NT2/D1 (cell line): Measurements from ENCODE around the gene SURF6.
"Not testable (repeated sequence)": the region's sequence is repeated elsewhere in the genome, so short reads cannot be mapped to it uniquely, and the experiment has no call there.

Experiments
- DNase-seq: peaks from one replicate; pipeline ENCODE4 v3.0.0-alpha.2; 2011; ENCODE audit warnings: low read depth, low spot score
- H3K27me3 ChIP-seq: 2 replicates; pipeline ENCODE4 v1.6.0; 2011; ENCODE audit warnings: mild to moderate bottlenecking; ENCODE audit not compliant: insufficient read length, insufficient read depth
- H3K36me3 ChIP-seq: 2 replicates; pipeline ENCODE4 v1.6.1; 2011; ENCODE audit warnings: mild to moderate bottlenecking, low read length, mixed read lengths; ENCODE audit not compliant: insufficient read depth, insufficient read length
- H3K4me1 ChIP-seq: 2 replicates; pipeline ENCODE4 v1.5.1; 2011; ENCODE audit not compliant: insufficient read depth, insufficient read length
- H3K4me3 ChIP-seq: 2 replicates; pipeline ENCODE4 v1.5.1; 2011; ENCODE audit warnings: low read depth; ENCODE audit not compliant: insufficient read length
- H3K9ac ChIP-seq: 2 replicates; pipeline ENCODE4 v1.6.0; 2011; ENCODE audit warnings: low read depth; ENCODE audit not compliant: insufficient read length
- H3K9me3 ChIP-seq: 2 replicates; pipeline ENCODE4 v1.5.1; 2011; ENCODE audit warnings: mild to moderate bottlenecking, low read length; ENCODE audit not compliant: insufficient read depth
- SUZ12 ChIP-seq: IDR thresholded peaks from 2 replicates; pipeline ENCODE4 v1.6.1; 2011; ENCODE audit not compliant: insufficient read length, insufficient read depth; ENCODE audit errors: extremely low read depth
- YY1 ChIP-seq: IDR thresholded peaks from 2 replicates; pipeline ENCODE4 v1.6.1; 2011; ENCODE audit not compliant: insufficient read length, insufficient read depth
- ZNF274 ChIP-seq: IDR thresholded peaks from 2 replicates; pipeline ENCODE4 v1.6.1; 2011; ENCODE audit warnings: mild to moderate bottlenecking, low read depth, low read length

Gene SURF6

DNA sequence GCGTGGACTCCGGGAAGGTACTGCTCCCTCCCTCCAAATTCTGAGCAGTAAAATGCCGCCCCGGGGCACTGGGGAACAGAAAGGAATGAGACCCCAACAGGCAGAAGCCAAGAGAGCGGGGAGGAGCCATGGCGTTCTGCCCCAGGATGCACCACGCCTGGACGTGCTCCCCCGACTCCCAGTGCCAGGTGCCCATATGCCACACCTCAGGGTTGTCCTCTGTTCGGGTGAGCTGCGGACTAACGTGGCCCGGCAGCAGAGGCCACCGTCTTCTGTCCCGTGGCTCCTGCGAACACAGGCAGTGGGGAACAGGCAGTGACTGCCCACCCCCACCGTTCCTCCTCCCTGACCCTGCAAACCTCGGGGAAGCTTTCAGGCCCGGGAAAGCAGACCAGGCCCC lies 4.8 kb downstream of the SURF6 start:
- Histone ChIP-seq H3K9me3 (peaks cover 3% of the 10 kb centered on the region; the same call in 1 of the 2 replicates), H3K27me3 (no peaks in the 10 kb centered on the region), H3K36me3 (peaks cover 51% of the 10 kb centered on the region), H3K4me1 (peaks cover 13% of the 10 kb centered on the region), H3K9ac (no peak overlapping the region), H3K4me3 (no peak overlapping the region)
- DNase-seq: no peak
- TF ChIP-seq YY1: no peak
- no peak for TF ChIP-seq ZNF274
- TF ChIP-seq SUZ12: no peak

DNA sequence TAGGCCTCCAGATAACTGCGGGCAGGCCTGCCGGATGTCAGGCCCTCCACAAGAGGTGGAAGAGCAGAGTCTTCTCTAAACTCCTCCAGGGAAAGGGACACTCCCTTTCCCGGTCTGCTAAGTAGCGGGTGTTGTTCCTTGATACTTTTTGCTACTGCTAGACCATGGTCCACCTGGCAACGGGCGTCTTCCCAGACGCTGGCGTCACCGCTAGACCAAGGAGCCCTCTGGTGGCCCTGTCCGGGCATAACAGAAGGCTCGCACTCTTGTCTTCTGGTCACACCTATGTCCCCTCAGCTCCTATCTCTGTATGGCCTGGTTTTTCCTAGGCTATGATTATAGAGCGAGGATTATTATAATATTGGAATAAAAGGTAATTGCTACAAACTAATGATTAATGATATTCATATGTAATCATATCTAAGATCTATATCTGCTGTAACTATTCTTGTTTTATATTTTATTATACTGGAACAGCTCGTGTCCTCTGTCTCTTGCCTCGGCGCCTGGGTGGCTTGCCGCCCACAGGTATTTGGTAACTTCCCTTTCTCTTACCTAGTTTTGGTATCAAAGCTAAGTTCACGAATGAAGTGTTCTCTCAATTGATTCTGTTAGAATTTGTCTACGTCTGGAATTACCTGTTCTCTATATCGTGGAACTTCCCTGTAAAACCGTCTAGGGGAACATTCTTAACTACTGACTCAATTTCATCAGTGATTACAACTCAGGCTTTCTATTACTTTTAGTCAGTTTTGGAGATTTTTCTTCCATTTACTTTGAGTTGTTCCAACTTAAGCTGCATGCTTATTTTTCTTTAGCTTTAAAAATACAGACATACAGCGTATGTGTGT lies 6.5 kb downstream of the SURF6 start:
- not testable (repeated sequence) for H3K9me3 ChIP-seq, H3K9ac ChIP-seq, DNase-seq, H3K4me3 ChIP-seq, H3K27me3 ChIP-seq
- peaks cover 13% of the 10 kb centered on the region for H3K4me1 ChIP-seq
- H3K36me3 ChIP-seq: peaks cover 47% of the 10 kb centered on the region

DNA sequence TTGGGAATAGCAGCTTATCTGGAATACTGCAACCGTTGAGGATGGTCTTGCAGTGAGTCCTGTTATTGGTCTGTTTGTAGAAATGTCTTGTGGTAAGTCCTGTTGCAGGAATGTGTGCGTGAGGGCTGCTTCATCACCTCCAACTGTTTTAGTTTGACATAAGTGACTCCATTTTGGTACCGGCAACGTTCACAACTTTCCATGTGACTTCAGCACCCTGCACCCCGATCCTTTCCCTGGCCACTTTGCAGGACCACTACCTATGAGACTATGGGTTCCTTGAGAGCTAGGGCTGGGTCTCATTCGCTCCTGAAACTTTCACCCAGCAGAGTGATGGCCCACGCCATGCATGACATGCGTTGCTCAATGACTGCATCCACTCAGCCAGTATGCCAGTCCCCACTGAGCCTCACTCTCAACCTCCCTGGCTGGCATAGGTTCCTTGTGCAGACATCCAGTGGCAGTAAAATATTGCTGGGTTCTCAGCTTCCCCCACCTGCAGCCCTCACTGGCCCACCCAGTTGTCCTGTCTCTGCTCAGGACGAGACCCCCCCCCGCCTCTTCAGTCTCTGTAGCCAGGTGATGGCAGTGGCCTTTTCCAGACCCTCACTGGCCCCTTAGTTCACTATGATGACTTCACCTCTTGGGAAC lies 8.0 kb downstream of the SURF6 start:
- Histone ChIP-seq H3K27me3 (no peaks in the 10 kb centered on the region), H3K4me1 (peaks cover 1% of the 10 kb centered on the region), H3K4me3 (no peak overlapping the region), H3K9ac (no peak overlapping the region), H3K9me3 (peaks cover 11% of the 10 kb centered on the region; the same call in 1 of the 2 replicates), H3K36me3 (peaks cover 31% of the 10 kb centered on the region)
- no peak for DNase-seq
- TF ChIP-seq YY1 (no peak), ZNF274 (no peak), SUZ12 (no peak)

DNA sequence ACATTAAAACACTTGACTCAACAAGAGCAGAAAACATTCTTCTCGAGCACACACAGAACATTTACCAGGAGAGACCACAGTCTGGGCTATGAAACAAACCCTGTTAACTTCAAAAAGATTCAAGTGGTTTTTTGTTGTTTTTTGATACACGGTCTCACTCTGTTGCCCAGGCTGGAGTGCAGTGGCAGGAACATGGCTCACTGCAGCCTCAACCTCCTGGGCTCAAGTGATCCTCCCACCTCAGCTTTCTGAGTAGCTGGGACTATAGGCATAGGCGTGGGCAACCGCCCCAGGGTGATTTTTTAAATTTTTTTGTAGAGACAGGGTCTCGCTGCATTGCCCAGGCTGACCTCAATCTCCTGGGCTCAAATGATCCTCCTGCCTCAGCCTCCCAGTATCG lies 9.0 kb downstream of the SURF6 start:
- H3K27me3 ChIP-seq, H3K4me3 ChIP-seq, H3K4me1 ChIP-seq, H3K9ac ChIP-seq, DNase-seq: not testable (repeated sequence)
- H3K9me3 ChIP-seq: peaks cover 11% of the 10 kb centered on the region; the same call in 1 of the 2 replicates
- H3K36me3 ChIP-seq: peaks cover 22% of the 10 kb centered on the region

DNA sequence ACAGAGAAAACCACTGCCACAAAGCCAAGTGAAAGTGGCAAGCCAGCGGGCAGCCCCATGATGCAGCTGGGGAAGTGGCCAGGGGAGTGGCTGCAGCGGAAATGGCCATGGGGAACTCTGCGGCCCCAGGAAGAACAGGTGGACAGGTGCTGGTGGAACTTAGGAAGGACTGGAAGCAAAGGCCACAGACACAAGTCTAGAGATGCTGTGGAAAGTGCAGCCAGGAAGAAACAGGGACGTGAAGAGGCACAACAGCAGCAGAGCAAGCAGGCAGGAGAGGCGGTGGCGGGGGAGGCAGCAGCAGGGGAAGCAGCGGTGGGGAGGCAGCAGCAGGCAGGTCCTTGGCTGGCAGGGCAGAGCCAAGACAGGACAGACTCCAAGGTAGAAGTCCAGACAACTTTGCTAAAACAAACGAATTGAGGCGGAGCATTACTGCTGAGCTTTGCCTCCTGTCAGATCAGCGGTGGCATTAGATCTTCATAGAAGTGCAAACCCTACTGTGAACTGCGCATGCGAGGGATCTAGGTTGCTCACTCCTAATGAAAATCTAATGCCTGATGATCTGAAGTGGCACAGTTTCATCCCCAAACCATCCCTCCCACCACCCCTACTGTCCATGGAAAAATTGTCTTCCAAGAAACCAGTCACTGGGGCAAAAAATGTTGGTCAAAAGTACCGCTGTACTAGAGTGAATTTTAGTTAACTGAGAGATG lies 11.8 kb downstream of the SURF6 start:
- peaks cover 11% of the 10 kb centered on the region; the same call in 1 of the 2 replicates for H3K9me3 ChIP-seq
- no peak for DNase-seq
- no peaks in the 10 kb centered on the region for H3K36me3 ChIP-seq
- H3K27me3 ChIP-seq: no peaks in the 10 kb centered on the region
- H3K4me3 ChIP-seq: no peak overlapping the region
- no peak for TF ChIP-seq ZNF274
- no peak for TF ChIP-seq YY1
- TF ChIP-seq SUZ12: no peak
- H3K9ac ChIP-seq: no peak overlapping the region
- peaks cover 4% of the 10 kb centered on the region for H3K4me1 ChIP-seq

DNA sequence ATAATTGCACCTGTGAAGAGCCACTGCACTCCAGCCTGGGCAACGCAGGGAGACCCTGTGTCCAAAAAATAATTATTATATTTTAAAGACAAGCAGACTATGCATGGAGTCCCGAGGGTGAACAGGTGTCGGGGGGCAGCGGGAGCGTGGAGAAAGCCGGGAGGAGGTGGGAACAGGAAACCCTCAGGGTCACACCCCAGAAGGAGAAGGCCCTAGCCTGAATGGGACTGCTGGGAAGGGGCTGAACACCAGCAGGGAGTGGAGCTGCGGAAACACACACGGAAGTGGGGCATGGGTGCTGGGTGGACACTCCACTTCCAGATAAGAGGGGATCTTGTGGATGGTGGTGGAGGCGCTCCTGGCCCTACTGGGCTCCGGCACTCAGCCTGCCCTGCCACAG lies 12.8 kb downstream of the SURF6 start:
- Histone ChIP-seq H3K9me3 (peaks cover 11% of the 10 kb centered on the region; the same call in 1 of the 2 replicates), H3K4me1 (peaks cover 4% of the 10 kb centered on the region), H3K4me3 (no peak overlapping the region), H3K27me3 (no peaks in the 10 kb centered on the region), H3K36me3 (no peaks in the 10 kb centered on the region), H3K9ac (no peak overlapping the region)
- TF ChIP-seq SUZ12 (no peak), ZNF274 (no peak), YY1 (no peak)
- DNase-seq: no peak

DNA sequence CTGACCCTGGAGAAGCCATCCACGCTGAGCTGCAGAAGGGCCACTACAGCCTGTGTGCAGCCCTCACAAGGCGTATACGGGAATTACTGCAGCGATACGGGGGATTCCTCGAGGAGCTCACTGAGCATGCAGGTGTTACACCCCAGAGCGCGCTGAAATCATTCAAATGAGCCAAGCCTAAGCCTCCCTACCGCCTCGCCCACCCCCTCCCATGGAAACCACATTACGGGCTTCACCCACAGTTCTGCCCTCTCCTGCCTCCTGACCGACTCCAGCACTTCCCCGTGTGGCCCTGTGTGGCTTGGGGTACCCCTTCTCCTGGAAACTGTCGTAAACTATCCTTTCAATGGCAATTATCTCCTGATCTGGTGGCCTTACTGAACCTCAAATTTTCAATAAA lies 13.3 kb downstream of the SURF6 start:
- no peaks in the 10 kb centered on the region for H3K36me3 ChIP-seq
- TF ChIP-seq ZNF274 (no peak), YY1 (no peak), SUZ12 (no peak)
- no peak overlapping the region for H3K9ac ChIP-seq
- no peaks in the 10 kb centered on the region for H3K27me3 ChIP-seq
- peaks cover 8% of the 10 kb centered on the region; the same call in 1 of the 2 replicates for H3K9me3 ChIP-seq
- no peak for DNase-seq
- H3K4me3 ChIP-seq: no peak overlapping the region
- H3K4me1 ChIP-seq: peaks cover 4% of the 10 kb centered on the region
